Stimulated activated CD4-positive, alpha-beta T cell treated with anti-CD3 and anti-CD28 coated beads, Interleukin-15, amount 100 ng/mL, for 1 hour (primary cell): ENCODE measurements around the gene MAP3K2.
A peak's percentile ranks its signal among the peaks of the same experiment; 100 is the strongest.

Experiments
- DNase-seq, 2 donors: peaks; one replicate each; pipeline ENCODE4 v3.0.0-alpha.2; 2020; ENCODE audit warnings: low read depth in 1 of 2, low spot score in 1 of 2

MAP3K2 gene

DNA sequence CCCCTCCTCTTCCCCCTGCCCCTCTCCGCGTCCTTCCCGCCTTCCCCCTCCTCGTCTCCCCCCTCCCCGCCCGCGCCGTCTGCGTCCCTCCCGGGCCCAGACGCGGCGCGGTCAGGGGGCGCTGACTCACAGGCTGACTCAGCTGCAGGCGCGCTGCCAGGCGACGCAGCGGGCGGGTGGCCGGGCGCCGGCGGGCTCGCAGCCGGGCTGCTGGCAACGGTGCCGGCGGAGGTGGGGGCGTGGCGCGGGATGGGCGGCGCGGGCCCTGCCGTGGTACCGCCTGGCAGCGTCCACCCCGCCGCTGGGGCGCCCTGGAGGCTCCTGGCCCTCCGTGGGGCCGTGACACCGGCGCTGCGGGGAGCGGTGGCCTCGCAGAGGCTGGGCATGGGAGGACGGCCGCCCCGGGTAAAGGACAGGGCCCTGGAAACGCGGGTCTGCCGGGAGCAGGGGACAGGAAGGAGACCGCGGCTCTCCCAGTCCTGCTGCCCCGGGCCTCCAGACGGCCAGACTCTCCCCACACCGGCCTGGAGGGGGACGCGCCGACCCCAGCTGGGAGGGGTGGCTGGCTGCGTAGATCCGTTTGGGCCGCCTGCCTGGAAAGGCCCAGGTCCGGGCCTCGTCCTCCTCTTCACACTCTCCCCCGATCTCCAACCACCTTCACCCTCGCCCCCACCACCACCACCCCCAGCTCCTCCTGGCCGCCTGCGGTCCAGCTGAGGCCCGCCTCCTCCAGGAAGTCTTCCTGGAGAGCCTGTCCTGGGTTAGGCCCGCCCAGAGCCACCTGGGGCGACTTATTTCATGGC is 20.4 kb upstream of the MAP3K2 start:
- DNase-seq = peak; percentile 87 to 88

DNA sequence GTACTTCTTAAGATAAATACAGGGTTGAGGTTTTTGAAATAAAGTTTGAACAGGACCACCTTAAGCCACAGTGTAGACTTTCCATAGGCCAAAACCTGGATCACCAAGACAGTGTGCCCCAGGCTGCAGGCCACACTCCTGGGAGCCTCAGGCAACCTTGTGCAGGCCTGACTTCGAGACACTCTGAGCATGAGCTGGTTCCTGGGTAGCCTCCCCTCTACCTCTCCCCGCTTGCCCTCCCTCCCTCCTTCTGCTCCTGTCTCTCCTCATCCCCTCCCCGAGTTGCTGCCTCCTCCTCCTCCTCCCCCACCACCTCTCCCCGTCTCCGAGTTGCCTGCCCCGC is 19.9 kb upstream of the MAP3K2 start:
- DNase-seq = no peak

DNA sequence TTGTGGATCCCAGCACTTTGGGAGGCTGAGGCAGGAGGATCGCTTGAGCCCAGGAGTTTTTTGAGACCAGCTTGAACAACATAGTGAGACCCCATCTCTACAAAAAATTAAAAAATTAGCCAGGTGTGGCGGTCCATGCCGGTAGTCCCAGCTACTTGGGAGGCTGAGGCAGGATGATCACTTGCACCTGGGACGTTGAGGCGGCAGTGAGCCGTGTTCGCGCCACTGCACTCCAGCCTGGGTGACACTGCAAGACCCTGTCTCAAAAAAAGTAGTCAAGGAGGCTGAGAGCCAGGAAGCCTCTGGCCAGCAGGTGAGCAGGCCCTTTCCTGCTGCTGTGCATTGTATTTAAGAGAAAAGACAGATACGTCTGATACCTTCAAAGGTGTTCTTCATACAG is 19.3 kb upstream of the MAP3K2 start:
- no peak for DNase-seq

DNA sequence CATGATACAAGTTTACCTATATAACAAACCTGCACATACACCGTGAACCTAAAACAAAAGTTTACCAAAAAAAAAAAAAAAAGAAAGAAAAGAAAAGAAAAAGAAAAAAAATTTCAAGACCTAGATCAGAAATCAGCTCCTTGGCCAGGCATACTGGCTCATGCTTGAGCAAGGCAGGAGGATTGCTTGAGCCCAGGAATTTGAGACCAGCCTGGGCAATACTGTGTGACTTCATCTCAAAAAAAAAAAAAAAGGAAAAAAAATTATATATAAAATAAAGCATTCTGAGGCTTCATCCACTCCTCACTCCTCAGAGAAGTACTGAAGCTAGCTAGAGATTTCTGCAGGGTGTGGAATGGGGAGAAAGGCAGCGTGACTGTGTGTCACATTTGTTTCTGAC is 18.7 kb upstream of the MAP3K2 start:
- DNase-seq = no peak

DNA sequence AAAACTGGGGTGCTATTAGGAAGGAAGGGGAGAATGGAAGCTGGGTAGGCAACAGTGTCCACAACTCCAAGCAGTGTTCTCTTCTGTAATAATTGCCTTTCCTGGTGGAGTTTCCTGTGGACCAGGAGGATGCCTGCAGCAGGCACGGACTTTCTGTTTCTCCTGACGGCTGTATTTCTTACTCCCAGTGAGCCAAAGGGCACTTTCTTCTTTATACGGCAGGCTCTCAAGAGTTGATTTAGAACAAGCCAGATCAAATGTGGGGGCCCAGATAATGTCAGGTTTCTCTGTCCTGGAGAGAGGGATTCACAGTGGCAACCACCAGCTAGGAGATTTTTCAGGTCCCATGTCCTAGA is 17.5 kb upstream of the MAP3K2 start:
- no peak for DNase-seq

DNA sequence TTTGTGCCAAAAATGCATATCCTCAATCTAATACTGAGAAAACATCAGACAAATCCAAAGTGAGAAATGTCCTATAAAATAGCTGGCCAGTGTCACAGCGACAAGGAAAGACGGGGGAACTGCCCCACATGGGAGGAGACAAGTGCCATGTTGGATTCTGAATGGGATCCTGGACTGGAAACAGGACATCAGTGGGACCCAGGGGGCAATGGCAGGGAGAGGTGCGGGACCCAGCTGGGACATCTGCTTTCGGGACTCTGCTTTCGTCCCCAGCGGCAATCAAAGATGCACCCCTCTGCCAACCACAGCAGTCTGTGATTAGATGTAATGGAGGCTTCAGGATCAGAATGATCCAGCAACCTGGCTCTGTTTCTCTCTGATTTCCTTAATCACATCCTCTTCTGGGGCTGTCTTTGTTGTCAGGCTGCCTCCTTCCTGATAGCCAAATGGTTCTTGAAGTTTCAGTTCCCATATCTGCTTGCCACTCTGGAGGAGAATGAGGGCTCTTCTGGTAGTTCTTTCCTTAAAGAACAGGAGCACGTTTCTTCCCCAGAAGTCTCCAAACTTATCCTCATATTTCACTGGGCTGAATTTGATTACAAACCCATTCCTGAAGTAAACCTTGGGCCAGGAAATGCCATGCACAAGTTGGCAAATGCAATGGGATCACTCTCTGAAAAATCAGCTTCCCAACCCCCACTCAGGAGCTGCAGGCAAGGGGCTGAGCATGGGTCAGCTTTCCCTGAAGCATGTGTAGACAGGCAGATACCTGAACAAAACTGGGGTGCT is 16.9 kb upstream of the MAP3K2 start:
- no peak for DNase-seq

DNA sequence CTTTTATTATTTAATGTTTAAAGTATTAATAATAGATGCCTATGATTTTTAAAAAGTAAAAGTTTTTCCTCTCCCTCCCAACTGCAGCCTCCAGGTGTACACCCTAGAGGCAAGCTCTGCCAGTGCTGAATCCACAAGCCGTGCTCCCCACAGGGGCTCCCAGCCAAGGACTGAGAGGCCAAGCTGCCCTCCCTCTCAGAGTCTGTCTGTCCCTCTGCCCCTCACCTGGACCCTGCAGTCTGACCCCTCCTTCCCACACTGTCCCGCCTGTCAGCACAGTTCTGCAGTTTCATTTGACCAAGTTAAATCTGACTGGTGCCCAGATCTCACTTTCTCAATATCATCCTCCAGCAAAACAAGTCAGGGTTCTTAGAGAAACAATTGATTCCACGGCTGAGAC is 15.7 kb upstream of the MAP3K2 start:
- no peak for DNase-seq

DNA sequence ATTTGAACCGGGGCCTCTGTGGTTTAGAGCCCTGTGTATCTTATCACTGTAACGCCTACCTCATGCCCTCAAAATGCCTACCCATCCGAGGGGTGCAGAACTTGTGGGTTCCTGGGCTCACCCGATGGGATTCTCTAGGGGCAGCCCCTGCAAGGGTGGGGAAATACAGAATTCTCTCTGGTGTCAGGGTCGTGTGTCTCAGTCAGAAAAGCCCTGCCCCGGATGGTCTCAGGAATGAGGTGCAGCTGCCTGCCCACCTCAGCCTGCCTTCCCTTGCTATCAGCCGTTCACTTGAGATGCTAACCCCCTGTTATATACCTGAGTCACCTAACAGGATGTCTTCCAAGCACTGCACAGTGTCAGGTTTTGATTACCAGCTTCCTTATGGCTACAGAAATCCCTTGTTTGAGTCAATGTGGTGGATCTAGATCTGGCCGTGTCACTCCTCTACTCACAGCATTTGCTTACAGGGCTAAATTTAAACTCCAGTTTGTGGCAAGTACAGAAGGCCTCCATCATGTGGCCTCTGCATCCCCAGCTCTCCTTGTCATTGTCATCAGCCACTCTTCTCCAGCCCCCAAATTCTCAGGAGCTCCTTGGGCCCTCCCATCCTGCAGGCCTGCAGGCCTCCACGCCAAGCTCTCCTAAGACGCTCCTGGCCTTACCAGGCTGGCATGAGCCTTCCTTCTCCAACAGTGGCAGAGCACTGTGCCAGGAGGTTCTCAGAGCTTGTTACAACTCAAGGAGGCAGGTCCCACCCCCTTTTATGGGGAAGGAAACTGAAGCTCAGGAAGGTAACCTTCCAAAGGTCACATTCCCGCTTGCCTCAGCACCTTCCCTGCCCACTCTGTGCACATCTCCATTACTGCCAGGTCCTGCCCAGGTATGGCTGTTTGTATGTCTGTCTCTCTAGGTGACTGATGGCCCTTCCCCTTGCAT is 14.3 kb upstream of the MAP3K2 start:
- no peak for DNase-seq

DNA sequence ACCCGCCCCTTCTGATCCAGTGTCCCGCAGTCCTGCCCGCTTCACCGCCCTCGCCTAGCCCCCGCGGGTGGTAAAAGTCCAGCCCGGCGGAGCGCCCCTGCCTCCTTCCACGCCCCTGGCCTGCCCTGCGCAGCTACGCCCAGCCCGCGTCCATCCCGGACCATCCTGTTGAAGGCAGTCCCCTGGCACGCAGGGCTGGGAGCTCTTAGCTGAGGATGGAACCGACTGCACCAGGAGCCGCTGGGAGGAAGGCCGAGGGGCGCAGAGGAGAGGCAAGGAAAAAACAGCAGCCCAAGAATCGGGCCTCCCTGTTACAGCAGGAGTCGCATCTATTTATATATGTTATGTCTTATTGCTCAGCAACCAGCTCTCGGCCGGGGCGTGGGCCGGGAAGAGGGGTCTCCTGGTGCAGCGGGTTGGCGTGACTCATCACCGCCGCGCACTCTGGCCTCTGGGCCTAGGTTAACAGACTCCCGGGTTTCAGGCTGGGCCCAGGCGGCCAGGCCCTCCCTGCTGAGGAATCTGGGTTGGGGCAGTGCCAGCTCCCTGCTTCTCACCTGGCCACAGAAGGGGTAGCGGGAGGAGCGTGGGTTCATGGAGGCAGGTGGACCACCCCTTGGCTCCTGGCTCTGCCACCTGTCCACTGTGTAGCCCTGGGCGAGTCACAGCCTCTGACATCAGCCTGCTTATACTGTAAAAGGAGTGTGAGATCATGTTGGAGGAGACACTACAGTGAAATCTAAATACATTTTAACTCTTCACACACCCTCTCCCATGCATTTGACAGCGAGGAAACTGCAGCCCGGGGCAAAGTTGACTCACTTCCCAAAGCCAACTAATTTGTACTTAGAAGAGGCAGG is 13.4 kb upstream of the MAP3K2 start:
- DNase-seq = no peak

DNA sequence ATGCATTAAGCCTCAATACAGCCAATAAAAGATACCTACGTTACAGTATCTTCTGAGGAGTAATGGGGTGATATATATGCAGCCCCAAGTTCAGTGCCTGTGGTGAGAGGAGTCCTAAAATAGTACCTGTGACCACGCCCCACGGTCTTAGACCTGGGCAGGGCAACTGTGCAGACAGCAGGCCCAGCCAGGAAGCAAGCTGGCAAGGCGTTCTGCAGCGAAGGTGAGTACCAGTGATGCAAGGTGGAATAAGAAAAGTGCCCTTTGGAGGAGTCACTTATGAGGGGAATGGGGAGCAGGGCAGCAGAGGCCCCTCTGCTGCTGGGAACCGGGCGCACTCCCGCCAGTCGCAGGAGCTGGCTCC is 12.7 kb upstream of the MAP3K2 start:
- DNase-seq = no peak

DNA sequence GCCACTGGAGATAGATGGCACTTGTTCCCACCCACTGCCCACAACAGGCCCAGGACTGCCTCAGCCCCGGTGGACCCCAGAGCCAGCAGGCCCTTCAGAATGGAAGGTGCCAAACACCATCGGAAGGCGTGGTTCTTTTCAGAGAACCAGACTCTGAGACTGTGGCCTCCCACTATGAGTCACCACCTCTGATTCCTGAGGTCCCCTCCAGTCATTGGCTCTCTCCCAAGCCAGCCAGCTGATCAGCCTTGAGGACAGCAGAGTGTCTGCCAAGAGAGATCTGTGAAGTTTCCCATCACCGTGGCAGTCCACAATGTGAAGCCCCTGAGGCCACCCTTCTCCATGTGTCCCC is 10.4 kb upstream of the MAP3K2 start:
- no peak for DNase-seq

DNA sequence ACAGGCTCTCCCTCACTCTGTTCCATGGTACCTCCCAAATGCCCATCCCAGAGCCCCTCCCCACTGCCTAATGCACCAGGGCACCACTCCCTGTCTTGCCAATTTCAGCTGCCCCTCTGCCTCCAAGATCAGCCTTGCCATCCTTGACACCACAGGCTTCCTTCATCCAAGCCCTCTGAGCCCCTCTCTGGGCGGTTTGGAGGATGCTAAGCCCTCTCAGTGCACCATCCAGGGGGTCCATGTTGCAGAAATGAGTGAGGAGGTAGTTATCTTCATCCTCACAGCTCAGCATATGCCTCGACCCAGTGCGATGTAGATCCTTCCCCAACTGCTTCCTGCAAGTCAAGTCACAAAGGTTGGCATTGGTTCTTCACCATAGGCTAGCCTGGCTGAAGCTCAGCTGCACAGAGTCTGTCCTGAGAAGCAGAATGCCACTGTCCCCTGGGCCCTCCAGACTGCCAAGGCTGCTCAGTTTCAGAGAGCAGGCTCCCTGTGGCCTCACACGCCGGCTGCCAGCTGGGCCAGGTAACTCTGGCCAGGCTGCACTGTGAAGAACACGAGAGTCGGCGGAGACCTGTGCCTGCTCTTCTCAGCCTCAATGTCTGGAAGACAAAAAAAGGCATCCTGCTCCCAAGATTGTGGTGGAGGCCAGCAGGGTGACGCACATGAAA is 9.9 kb upstream of the MAP3K2 start:
- DNase-seq = no peak

DNA sequence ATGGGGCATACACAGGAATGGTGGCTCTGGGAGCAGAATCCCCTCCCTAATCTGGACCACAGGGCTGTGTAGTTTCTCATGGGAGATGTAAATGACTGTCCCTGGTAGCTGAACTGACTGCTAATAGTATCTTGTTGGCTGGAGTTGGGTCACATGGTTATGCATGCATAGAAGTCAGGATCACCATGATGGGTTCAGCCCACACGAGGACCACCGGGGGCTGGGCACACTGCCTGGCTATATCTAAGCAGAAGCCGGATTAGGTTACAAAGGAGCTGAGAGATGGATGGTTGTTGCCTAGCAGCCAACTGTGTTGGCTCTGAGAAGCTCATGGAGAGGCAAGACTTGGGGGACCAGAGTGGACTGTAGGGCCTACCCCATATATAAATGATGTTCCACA is 6.7 kb upstream of the MAP3K2 start:
- DNase-seq = no peak

DNA sequence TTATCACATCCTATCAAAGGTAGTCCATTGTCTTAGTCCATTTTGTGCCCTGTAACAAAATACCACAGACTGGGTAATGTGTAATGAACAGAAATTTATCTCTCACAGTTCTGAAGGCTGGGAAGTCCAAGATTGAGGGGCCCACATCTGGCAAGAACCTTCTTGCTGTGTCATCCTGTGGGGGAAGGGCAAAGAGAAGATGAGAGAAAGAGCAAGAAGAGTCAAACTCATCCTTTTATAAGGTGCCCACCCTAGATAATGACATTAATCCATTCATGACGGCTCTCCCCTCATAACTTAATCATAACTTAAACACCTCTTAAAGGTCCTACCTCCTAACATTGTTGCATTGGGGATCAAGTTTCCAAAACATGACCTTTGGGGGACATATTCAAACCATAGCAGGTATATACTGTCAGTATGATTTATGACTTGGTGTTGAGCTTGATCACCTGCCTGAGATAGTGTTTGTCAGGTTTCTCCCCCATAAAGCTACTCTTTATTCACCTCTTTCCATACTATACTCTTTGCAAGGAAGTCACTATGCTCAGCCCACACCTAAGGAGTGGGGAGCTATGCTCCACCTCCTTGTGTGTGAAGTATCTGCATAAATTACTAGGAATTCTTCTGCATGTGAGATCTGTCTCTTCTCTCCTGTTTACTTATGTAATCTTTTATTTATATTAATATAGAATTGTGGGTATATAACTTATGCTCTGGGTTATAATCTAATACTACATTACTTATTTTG is 5.2 kb upstream of the MAP3K2 start:
- no peak for DNase-seq

DNA sequence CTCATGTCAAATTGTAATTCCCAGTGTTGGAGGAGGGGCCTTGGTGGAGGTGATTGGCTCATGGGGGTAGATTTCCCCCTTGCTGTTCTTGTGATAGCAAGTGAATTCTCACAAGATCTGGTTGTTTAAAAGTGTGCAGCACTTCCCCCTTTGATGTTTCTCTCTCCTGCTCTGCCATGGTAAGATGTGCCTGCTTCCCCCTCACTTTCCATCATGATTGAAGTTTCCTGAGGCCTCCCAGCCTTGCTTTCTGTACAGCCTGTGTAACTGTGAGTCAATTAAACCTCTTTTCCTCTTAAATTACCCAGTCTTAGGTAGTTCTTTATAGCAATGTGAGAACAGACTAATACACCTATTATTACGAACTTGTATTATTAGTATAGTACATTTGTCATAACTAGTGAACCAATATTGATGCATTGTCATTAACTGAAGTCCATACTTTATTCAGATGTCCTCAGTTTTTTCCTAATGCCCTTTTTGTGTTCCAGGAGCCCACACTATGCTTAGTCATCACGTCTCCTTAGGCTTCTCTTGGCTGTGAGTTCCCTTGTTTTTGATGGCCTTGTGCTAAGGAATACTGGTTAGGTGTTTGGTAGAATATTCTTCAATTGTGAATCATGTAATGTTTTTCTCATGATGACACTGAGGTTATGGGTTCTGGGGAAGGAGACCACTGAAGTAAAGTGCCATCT is 4.5 kb upstream of the MAP3K2 start:
- no peak for DNase-seq

DNA sequence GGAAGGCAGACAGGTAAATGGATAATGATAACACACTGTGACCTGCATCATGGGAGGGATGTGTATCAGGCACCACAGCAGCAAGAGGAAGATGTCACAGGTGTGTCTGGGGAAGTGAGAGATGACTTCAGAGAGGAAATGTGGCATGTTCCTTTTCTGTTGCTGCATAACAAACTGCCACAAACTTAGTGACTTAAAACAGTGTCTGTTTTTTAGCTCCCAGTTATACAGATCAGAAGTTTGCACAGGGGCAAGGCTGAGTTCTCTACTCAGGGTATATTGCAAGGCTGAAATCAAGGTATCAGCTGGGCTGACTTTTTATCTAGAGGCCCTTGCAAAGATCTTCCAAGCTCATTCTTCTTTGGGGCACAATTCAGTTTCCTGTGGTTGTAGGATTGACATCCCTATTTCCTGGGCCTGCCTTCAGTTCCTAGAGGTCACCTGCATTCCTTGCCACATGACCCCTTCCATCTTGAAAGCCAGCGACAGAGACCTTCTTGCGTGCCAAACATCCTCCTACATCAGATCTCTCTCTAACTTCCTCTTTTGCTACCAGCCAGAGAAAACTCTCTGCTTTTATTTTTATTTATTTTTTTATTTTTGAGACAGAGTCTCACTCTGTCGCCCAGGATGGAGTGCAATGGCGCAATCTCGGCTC is 2.1 kb upstream of the MAP3K2 start:
- no peak for DNase-seq

DNA sequence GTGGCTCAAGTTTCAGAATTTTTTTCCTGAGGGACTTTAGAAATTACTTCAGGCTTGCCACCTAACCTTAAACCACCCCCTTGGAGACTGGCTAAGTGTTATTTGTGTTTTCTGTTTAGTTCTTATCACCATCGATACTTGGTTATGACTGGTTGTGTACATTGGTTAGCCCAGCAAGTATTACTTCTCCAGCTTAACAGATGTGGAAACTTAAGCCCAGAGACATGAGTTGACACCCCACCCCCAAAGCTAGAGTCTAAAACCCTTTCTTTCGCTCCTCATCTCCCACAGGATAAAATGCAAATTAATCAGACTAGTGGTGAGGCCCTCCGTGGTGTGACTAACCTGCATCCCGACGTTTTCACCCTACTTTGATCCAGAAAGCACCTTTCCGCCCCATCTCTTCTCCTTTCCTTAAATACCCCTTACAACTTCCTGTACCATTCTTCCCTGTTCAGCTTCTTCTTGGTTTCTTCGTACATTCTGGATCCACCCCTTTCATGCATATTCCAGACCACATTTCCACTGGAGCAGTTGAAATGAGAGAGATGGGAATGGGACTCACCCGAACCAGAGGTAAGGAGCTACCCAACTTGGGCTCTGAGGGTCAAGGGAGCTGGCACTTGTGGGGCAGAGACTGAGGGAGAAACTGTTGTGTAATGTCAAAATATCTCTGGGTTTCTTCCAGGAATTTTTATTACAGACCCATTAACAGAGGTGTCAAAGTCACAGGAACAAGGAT is 819 bp upstream of the MAP3K2 start:
- DNase-seq = no peak
